ENCODE data around the gene SMIM29. TPM values are rescaled to one million over a fixed set of nuclear protein-coding genes. Genes with fewer than 3 reads are reported as not detected.

Gene SMIM29
- polyA plus RNA-seq (ENCODE audit: insufficient read depth in 1 of 5, insufficient read length in 5 of 5, low replicate concordance in 1 of 5), result 10 to 100 TPM in 4 of 5 donors, 1 to 10 TPM in 1; 9.0 to 16.5 (median 12.7) TPM
- long read RNA-seq, donor 1, transcript SMIM29-205 (5 exons, 1,297 nt), result major isoform, 7 of 24 reads
- long read RNA-seq, donor 1, partial matches to known transcripts, result 11 of 24 reads
- long read RNA-seq, donor 1, other reads (novel, unspliced or antisense), result 0 of 24 reads
- long read RNA-seq, donor 2, partial matches to known transcripts, result 0 of 7 reads
- long read RNA-seq, donor 2, other reads (novel, unspliced or antisense), result 0 of 7 reads
- long read RNA-seq, donor 3, transcript SMIM29-205 (5 exons, 1,297 nt), result major isoform, 5 of 17 reads
- long read RNA-seq, donor 3, partial matches to known transcripts, result 8 of 17 reads
- long read RNA-seq, donor 3, other reads (novel, unspliced or antisense), result 0 of 17 reads
- long read RNA-seq, donor 4, partial matches to known transcripts, result 0 of 5 reads
- long read RNA-seq, donor 4, other reads (novel, unspliced or antisense), result 0 of 5 reads
- long read RNA-seq, donor 5, transcript SMIM29-205 (5 exons, 1,297 nt), result major isoform, 13 of 16 reads
- long read RNA-seq, donor 5, partial matches to known transcripts, result 0 of 16 reads
- long read RNA-seq, donor 5, other reads (novel, unspliced or antisense), result 0 of 16 reads
- long read RNA-seq, donor 6, transcript SMIM29-205 (5 exons, 1,297 nt), result major isoform, 12 of 14 reads
- long read RNA-seq, donor 6, partial matches to known transcripts, result 0 of 14 reads
- long read RNA-seq, donor 6, other reads (novel, unspliced or antisense), result 0 of 14 reads
- long read RNA-seq, donor 7, partial matches to known transcripts, result 0 of 11 reads
- long read RNA-seq, donor 7, other reads (novel, unspliced or antisense), result 0 of 11 reads
- long read RNA-seq, donor 8, partial matches to known transcripts, result 0 of 4 reads
- long read RNA-seq, donor 8, other reads (novel, unspliced or antisense), result 0 of 4 reads

DNA sequence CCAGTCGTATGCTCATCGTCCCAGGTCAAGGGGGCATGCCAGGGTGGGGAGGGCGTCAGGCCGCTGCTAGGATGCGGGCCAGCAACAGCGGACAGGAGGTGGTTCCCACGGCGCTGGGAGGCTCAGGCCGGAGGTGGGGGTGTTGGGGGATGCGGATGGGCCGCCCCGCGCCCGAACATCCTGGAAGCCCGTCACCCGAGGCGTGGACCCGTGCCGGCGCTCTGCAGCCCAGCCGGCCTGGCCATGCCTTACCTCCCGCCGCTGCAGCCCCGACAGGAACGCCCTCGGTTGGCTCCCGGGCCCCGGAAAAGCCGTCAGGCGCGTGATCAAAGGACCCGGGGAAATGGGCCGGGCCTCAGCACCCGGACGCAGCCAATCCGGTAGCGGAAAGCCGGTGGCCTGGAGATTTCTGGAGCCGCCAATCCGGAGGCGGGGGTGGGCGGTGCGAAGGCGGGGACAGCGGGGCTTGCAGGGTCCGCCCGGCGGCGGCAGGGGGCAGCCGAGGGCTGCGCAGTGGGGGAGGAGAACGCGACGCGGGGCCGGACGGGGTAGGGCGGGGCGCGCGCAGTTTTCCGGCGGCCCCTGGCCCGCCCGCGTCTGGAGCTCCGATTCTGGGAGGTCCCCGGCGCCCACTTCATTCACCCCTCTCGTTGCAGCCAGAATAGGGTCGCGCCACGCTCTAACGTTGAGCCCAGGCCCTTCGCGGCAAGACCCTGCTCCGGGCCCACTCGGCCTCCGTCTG, at the start of gene SMIM29:
TSS of gene SMIM29 (minus strand) at position 280 of the 742 bp plus-strand sequence. CDS start 1,215 bp downstream, outside the sequence.
- DNase-seq, result peak; percentile 94 to 95

DNA sequence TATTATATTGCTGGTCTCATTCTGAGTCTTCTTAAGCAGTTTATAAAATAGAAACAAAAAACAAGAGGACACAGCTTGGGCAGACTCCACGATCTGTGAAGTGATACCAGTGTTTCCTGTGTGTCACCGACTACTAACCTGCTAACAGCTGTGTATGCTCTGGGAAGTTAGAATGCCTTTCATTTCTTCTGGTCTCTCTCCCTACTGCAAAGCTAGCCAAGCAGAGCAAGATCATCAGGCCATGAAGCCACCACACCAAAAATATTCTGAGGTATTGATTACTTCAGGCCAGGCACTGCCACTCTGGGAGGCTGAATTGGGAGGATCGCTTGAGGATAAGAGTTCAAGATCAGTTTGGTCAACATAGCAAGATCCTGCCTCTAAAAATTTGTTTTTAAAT, 46.9 kb upstream of the SMIM29 start:
- no peak for DNase-seq

DNA sequence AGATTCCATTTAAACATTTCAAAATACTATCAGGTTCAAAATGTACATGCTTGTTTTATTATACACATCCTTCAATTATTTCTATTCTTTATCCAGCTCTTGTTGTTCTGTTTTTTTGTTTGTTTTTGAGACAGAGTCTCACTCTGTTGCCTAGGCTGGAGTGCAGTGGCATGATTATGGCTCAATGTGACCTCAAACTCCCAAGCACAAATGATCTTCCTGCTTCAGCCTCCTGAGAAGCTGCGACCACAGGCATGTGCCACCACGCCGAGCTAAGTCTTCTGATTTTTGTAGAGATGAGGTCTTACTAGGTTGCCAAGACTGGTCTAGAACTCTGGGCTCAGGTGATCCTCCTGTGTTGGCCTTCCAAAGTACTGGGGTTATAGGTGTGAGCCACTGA, 44.1 kb upstream of the SMIM29 start:
- no peak for DNase-seq

DNA sequence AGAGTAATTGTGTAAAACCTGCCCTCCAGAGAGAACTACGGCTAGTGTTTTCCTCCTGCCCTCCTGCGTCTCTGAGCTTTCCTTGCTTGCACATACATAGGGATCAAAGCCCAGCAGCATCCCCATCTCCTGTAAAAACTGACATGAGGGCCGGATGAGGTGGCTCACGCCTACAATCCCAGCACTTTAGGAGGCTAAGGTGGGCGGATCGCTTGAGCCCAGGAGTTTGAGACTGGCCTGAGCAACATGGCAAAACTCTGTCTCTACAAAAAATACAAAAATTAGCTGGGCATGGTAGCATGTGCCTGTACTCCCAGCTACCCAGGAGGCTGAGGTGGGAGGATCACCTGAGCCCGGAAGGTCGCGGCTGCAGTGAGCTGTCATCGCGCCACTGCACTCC, 40.3 kb upstream of the SMIM29 start:
- DNase-seq, result no peak

DNA sequence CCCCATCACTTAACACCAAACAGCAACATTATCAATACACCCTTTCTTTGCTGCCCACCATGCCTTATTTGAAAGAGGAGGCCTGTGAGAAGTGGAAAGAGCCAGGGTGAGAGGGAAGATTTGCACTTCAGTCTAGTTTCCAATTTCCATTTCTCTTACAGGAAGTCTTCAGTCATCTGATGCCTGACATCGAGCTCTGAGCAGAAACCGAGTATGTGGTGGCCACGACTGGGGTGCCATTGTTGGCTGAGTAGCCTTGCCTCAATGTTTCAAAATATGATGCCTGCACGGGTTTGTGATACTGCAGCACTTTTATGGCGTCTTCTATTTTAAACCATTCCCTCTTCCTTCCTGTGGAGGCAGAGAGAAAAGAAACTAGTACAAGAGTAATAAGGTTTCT, 39.8 kb upstream of the SMIM29 start:
- no peak for DNase-seq

DNA sequence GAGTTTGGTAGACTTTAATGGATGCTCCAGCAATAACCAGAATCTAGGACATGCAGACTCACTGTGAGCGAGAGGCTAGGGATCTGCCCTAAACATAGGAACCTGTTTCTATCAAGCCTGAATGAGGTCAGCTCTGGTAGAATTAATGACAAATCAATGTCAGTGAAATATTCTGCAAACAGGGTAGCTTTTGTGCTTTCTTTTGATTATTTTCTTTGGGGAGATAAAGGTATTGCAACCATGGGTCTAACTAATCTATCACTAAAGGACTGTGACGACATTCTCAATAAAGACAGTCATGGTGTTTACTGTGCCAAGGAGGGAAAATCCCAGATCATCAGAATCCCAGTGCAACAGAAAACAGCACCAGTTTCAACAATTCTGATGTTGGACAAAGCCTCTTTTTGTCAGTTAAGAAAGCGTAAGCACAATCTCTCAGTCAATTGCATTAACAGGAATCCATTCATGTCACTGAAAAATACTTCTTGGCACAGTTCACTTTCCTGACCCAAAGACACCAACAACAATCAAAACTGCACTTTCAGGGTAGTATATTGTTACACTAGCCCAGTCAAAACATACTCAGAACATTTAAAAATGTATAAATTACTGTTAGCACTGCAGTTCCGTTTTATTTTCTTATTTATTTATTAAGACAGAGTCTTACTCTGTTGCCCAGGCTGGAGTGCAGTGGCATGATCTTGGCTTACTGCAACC, 36.8 kb upstream of the SMIM29 start:
- DNase-seq, result no peak

DNA sequence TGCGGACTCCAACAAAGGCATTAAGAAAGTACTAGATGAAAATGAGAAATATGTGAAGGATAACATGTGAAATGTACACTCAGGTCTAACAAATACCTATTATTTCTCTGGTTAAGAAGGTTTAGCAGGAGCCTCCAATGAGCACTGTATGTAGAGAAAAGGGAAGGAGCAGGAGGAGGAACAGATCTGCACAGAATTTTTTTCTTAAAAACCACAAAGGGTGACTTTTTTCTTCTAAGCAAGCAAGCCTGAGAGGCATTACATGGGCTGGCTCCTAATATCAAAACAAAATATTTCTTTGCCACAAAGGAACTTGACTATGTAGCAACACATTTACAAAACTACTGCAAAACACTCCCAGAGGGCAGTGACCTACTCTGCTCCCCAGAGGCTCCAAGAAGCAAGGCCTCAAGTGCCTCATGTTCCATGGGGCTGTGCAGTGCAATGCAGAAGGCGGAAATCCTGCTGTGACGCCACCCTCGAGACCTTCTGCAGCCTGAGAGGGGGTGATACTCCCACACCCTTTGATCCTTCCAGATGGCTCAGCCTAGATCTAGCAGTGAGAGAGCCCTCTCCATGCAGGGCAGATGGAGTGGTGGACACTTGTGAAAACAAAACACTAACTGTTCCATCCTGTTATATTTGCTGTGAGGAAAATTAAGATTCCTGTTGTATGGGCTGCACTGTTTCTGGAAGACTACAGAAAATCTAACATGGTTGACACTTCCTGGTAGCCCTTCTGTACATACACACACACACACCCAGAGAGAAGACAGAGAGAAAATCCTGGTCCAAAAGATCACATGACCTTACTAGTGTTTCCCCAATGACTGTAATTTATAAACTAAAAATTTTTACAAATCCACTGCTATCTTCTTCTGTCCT, 36.0 kb upstream of the SMIM29 start:
- DNase-seq, result no peak

DNA sequence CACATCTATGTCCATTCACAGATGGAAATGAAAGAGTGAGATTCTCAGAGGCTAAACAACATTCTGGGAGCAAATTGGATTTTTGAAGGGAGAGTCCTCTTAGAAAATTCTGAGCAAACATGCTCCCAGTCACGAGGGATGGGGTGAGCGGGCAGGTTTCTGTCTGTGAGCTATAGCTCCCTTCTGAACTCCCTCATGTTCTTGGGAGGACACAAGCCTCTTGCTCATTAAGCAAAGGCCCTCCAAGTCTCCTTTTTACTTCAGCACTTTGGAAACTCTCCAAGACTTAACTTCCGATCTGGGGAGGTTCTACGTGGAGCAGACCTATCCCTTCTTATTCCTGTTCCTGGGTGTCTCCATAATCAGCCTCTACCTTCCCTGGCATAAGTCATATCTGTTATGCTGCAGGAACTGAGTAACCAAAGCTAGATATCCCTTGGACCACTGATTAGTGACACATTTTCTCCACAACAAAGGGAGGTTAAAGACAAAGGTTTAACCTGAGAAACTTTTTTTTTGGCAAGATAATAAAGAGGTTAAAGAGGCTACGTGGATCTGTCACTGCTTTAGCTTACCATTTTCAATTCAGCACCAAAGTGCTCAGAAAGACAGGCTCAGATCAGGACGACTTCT, 33.0 kb upstream of the SMIM29 start:
- no peak for DNase-seq

DNA sequence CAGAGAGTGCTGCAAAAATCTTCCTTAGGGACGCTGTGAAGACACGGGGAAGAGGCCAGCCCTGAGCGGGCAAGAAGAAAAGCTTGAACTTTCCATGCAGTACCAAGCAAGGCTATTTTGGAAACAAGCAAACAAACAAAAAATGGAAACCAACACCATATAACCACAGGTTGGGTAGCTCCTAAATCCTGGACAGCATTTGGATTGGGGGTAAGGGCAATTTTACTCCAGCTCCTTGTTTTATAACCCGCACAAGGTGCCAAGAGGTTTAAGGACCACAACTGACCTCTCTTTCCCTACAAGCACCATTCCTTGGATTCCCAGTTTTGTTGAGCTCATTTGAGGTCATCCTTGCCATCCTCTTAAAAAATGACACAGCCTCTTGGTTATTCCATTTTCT, 31.4 kb upstream of the SMIM29 start:
- DNase-seq, result no peak

DNA sequence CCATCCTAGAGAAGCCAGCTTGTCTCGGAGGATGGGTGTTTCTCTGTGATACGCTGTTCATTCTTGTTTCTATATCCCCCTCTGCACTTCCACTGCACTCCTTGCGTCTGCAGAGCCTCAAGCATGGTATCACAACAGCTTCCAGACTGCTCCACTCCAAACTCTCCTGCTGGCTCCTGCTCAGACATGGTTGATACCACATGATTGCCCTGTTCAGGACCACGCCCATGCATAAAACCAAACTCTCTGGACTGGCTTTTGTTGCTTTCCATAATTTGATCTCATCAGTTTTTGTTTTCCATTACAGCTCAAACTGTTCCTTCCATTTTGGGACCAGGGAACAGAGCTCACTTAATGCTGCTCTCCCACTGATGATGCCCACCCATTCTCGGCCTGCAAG, 30.0 kb upstream of the SMIM29 start:
- no peak for DNase-seq

DNA sequence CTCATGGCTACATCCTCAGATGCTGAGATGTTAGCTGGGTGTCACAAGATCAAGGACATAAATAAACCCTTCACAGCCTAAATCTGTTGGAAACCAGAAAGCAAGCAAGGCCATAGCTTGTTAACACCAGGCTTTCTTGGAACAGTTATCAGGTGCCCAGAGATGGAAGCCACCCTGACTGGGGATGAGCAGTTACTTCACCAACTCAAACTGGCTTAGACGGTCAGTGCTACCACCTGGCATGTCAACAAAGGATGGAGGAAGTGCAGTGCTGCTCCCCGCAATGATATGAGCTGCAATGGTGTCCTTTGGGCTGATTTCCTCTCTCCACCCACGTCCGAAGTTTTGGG, 28.9 kb upstream of the SMIM29 start:
- DNase-seq, result no peak

DNA sequence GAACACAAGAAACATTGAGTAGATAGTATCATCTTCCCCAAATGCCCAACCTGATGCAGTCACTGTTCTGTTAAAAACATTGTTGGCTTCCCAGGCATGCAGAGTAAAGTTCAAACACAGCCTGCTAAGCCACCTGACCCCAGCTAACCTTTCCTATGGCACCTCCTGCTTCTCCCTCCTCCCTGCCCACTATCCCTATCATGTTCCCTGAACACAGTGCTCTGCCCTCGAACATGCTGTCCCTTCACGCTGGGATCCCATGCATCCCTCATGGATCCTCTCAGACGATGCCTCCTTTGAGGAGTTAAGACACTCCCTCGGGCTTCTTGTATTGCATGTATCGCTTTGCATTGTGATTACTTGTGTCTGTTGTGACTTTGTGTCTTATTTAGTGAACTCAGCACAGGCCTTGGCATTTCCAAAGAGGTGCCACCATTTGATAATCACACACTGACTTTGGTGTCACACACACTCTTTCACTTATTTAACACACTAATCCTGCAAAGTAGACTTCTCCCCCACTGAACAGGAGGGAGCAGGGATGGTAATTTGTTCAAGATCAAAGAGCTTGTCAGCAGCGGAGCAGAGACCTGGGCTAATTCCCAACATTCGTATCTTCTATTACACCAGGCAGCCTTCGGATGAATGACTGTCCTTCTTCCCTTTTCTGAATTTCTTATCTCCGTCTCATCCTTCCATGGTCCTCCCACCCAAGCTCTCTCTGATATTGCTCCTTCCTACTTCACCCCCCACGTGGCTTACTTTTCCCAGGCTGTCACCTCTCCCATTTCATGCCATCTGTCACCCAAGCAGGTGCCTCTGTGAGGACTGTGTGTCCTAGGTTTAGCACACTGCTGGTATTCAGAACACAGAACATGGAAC, 28.3 kb upstream of the SMIM29 start:
- no peak for DNase-seq

DNA sequence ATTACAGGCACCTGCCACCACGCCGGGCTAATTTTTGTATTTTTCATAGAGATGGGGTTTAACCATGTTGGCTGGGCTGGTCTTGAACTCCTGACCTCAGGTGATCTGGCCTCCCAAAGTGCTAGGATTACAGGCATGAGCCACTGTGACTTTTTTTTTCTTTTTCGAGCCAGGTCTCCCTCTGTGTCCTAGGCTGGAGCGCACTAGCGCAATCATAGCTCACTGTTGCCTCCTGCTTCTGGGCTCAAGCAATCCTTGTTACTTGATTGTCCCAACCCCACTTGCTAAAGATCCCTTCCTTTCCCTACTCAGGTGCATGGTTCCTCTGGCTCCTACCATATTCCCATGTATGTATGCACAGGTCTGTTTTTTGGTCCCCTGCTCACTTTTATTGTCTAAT, 27.4 kb upstream of the SMIM29 start:
- DNase-seq, result no peak

DNA sequence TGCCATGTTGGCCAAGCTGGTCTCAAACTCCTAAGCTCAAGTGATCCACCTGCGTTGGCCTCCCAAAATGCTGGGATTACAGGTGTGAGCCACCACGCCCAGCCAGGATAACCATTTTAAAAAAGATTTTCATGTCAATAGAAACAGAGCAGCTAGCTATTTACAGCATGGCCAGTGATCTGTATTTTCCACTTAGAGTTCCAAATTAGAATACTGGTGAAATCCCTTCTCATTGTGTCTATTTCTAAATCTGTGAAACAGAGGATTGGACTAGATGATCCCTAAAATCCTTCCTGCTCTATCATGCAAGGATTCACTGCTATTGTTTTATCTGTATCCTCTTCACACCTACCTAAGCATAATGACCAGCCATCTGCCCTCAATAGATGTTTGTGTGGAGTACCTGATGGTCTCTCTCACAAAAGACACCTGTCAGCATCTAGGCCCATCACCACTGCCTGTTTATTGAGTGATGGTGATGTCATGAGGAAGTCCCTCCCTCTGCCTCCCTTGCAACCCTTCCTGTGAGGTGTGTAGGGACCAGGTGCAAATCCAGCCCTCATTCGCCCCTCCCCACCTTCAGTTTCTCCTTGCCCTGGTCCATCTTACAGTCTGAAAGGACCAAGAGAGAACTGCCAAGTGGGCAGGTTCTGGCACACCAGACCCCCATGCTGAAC, 26.5 kb upstream of the SMIM29 start:
- DNase-seq, result no peak

DNA sequence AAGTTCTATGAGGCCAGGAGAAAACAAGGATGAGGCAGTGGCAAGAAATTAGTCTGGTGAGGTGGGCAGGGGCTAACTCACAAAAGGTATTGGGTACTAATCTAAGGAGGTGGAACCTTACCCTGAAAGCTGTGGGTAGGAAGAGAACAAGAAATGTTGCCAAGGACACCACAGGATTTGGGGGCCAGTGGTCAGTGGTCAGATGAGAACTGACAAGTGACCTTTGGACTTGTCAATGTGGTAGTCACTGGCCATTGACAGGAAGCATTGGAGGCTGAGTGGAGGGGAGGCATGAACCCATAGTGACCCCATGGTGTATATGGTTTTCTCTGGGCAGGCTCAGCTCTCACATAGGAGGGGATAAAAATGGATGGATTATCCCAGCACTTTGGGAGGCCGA, 25.3 kb upstream of the SMIM29 start:
- no peak for DNase-seq

DNA sequence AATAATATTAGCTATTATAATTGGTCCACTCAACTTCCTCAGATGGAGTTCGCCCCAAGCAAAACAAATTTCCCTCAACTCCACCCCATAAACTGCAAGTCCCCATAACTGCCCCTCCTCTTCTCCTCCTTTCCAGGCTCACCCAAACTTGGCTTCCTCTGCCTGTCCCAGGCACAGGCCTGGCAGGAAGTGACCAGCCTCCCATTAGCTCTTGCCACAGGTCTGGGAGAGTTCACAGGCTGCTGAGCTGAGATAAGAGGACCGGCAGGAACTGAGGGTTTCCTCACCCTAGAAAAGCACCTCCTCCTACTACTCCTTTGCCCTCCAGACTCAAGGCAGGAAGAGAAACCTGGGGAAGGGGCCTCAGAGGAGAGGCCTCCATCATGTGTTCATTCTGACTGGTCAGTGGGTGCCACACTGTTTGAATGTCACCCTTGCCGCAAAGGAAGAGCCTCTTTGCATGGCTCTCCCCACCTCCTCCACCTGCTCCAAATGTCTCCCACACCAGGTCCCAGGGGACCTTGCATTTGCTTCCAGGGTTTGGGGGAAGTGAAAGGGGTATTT, 24.5 kb upstream of the SMIM29 start:
- peak in 1 of 2 donors; percentile 15 for DNase-seq

DNA sequence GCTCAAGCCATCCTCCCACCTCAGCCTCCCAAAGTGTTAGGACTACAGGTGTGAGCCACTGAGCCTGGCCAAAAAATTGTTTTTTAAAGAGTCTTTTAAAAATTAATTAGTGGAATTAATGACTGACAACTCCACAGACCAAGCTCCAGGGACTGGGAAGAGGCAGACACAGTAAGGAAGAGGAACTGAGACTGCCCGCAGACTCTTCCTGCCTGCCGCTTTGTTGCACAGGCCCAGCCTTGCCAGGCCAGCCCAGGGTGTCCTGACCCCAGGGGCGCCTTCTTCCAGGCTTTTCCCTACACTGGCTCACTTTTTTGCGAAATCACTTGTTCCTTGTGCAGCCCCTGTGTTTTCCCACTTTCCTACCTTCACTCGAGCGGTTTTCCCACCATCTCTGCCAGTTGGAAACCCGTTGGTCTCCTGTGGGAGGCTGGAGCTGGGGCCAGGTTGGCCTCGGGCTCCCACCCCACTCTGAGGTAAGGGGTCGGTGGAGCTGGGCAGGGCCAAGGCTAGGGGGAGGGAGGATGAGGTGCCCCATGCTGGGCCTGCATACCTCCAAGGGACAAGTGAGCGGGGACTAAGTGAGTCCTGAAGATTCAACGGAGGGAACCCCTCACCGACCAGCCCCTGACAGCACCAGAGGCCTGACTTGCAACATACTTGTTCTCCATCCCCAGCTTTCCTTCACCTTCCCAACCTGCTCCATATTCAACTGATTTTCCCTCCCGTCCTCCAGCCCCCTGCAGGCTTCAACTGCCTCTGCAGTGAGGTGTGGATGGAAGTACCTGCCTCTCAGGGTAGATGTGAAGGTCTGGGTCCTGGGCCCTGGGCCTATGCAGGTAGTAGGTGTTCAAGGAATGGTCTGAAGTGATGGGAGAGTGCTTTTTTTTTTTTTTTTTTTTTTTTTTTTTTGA, 23.5 kb upstream of the SMIM29 start:
- DNase-seq, result no peak
